ACC112 (cell line): ENCODE data around the gene RAB40A.
"Not testable (repeated sequence)": the region's sequence is repeated elsewhere in the genome, so short reads cannot be mapped to it uniquely, and the experiment has no call there.

ENCODE experiments used
- H2AFZ ChIP-seq: fragments of 200-600 bp; sonication (generic); one replicate; pipeline ENCODE4 v1.6.0; 2017; ENCODE audit warnings: antibody characterized with exemption, low read length; ENCODE audit not compliant: unreplicated experiment
- H3K27ac ChIP-seq: fragments of 200-600 bp; sonication (generic); 2 replicates; pipeline ENCODE4 v1.5.1; 2014; ENCODE audit warnings: low read depth, mild to moderate bottlenecking, antibody characterized with exemption, low read length, moderate library complexity
- H3K27me3 ChIP-seq: fragments of 200-600 bp; sonication (generic); 2 replicates; pipeline ENCODE4 v1.6.1; 2014; ENCODE audit warnings: mild to moderate bottlenecking, antibody characterized with exemption, low read length, moderate library complexity, mixed read lengths; ENCODE audit not compliant: insufficient read depth
- H3K36me3 ChIP-seq: fragments of 200-600 bp; sonication (generic); 2 replicates; pipeline ENCODE4 v1.6.1; 2016; ENCODE audit warnings: mild to moderate bottlenecking, antibody characterized with exemption, low read length, moderate library complexity, mixed read lengths; ENCODE audit not compliant: insufficient read depth
- H3K4me1 ChIP-seq: fragments of 200-600 bp; sonication (generic); one replicate; pipeline ENCODE4 v1.6.1; 2016; ENCODE audit warnings: low read length, mixed read lengths; ENCODE audit not compliant: insufficient read depth, unreplicated experiment, control insufficient read depth
- H3K4me3 ChIP-seq: fragments of 200-600 bp; sonication (generic); 2 replicates; pipeline ENCODE4 v1.5.1; 2014; ENCODE audit warnings: mild to moderate bottlenecking, low read depth, low read length
- H3K79me2 ChIP-seq: fragments of 200-600 bp; sonication (generic); one replicate; pipeline ENCODE4 v1.6.0; 2016; ENCODE audit warnings: low read length; ENCODE audit not compliant: control insufficient read depth, unreplicated experiment, insufficient read depth

RAB40A gene

DNA sequence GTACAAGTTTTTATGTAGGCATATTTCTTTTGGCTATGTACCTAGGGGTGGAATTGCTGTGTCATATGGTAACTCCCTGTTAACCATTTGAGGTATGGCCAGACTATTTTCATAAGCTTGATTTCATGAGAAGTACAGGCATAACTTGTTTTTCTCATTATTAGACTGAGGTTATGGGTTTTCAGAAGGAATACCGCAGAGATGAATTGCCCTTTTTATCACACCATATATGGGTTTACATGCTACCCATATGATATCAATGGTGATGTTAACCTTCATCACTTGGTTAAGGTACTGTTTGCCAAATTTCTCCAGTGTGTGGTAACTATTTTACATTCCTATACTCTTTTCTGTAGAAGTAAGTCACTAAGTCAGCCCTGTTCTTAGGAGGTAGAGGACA is 23.5 kb downstream of the RAB40A start:
- H3K4me3 ChIP-seq, result no peak overlapping the region
- H2AFZ ChIP-seq, result no peak overlapping the region
- H3K27me3 ChIP-seq, result no peaks in the 10 kb centered on the region
- no peaks in the 10 kb centered on the region for H3K36me3 ChIP-seq
- no peaks in the 10 kb centered on the region for H3K4me1 ChIP-seq
- no peaks in the 10 kb centered on the region for H3K79me2 ChIP-seq
- H3K27ac ChIP-seq, result no peak overlapping the region

DNA sequence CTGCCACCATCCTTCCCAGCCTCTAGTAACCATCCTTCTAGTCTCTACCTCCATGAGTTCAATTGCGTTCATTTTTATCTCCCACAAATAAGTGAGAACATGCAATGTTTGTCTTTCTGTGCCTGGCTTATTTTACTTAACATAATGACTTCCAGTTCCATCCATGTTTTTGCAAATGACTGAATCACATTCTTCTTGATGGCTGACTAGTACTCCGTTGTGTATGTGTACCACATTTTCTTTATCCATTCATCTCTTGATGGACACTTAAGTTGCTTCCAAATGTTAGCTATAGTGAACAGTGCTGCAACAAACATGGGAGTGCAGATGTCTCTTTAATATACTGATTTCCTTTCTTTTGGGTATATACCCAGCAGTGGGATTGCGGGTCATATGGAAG is 25.7 kb downstream of the RAB40A start:
- H3K27ac ChIP-seq, H3K79me2 ChIP-seq, H2AFZ ChIP-seq, H3K27me3 ChIP-seq, H3K36me3 ChIP-seq, H3K4me1 ChIP-seq, H3K4me3 ChIP-seq: not testable (repeated sequence)

DNA sequence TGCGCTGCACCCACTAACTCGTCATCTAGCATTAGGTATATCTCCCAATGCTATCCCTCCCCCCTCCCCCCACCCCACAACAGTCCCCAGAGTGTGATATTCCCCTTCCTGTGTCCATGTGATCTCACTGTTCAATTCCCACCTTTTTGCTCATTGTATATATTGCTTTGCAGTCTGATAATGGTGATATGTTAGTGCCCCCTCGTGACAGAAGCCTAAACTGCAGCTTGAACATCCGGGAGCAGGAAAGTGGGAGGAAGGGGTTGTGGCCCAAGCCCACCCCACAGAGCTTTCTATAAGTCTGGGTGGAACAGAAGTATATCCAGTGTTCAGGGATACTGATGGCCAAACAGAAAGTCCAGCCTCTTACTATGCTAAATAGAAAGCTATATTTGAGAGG is 29.6 kb downstream of the RAB40A start:
- not testable (repeated sequence) for H3K79me2 ChIP-seq, H3K36me3 ChIP-seq, H3K27me3 ChIP-seq, H3K27ac ChIP-seq, H3K4me3 ChIP-seq, H3K4me1 ChIP-seq, H2AFZ ChIP-seq

DNA sequence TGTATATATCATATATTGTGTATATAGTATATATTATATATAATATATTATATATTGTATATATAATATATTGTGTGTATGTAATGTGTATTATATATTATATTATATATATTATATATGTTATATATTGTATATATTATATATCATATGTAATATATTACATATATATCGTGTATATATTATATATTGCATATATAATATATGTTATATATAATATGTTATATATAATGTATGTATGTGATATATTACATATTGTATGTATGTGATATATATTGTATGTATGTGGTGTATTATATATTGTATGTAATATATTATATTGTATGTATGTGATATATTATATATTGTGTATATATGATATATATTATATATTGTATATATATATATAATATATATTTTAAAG is 30.5 kb downstream of the RAB40A start:
- H3K27me3 ChIP-seq, result no peaks in the 10 kb centered on the region
- H3K4me1 ChIP-seq, result no peaks in the 10 kb centered on the region
- H3K79me2 ChIP-seq, result no peaks in the 10 kb centered on the region
- no peaks in the 10 kb centered on the region for H3K36me3 ChIP-seq
- H3K27ac ChIP-seq, result no peak overlapping the region
- H3K4me3 ChIP-seq, result no peak overlapping the region
- H2AFZ ChIP-seq, result no peak overlapping the region

DNA sequence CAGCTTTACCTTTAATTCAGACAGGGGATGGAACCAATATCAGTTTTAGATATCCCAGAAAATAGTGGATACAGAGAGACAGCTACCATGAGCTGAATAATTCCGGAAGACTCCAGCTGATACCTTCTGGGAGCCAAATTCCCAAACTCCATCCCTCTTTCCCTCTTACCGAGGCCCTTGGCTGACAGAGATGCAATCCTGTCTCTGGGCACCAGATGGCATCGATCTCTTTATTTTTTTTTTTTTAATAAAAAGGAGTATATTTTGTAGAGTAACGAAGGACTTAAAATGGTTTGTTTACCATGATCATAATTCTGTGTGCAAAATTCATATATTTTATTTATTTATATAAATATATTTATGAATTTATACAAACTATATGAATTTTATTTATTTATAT is 31.0 kb downstream of the RAB40A start:
- Histone ChIP-seq H3K27ac (no peak overlapping the region), H3K27me3 (no peaks in the 10 kb centered on the region), H3K36me3 (no peaks in the 10 kb centered on the region), H3K4me3 (no peak overlapping the region), H3K4me1 (no peaks in the 10 kb centered on the region), H2AFZ (no peak overlapping the region), H3K79me2 (no peaks in the 10 kb centered on the region)

DNA sequence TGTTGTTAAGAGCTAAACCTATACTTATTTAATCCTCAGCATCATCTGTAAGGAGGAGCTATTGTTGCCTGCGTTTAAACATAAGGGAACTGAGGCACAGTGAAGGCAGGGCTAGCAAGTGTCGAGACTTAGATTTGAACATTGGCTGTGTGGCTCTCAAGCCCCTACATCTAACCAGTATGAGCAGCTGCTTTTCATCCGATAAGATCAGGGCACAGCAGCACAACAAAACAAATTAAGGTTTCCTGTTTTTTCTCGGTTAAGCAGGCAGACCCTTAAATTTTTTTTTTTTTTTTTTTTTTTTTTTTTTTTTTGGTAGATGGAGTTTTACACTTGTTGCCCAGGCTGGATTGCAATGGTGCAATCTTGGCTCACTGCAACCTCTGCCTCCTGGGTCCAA is 35.6 kb downstream of the RAB40A start:
- no peaks in the 10 kb centered on the region for H3K4me1 ChIP-seq
- no peak overlapping the region for H2AFZ ChIP-seq
- no peak overlapping the region for H3K27ac ChIP-seq
- H3K4me3 ChIP-seq, result no peak overlapping the region
- H3K79me2 ChIP-seq, result no peaks in the 10 kb centered on the region
- no peaks in the 10 kb centered on the region for H3K36me3 ChIP-seq
- no peaks in the 10 kb centered on the region for H3K27me3 ChIP-seq

DNA sequence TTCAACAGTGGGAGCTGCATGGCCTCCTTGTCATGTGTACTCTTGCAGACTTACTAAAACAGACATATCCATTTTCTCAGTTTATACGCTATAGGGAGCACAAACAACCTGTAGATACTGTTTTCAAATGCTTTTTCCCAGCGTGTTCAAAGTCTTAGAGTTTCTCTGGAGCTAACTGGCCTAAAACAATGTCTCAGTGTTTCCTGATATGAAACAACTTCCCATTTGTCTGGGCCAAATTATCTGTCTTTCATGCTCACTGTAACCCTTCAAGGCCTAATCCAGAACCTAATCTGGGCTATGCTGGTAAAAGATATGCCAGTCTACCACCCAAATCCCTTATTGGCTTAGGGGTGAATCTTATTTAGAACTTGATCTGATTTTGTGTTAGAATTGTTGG is 38.8 kb downstream of the RAB40A start:
- Histone ChIP-seq H2AFZ (no peak overlapping the region), H3K27me3 (no peaks in the 10 kb centered on the region), H3K79me2 (no peaks in the 10 kb centered on the region), H3K27ac (no peak overlapping the region), H3K36me3 (no peaks in the 10 kb centered on the region), H3K4me1 (peaks cover under 1% of the 10 kb centered on the region), H3K4me3 (no peak overlapping the region)

DNA sequence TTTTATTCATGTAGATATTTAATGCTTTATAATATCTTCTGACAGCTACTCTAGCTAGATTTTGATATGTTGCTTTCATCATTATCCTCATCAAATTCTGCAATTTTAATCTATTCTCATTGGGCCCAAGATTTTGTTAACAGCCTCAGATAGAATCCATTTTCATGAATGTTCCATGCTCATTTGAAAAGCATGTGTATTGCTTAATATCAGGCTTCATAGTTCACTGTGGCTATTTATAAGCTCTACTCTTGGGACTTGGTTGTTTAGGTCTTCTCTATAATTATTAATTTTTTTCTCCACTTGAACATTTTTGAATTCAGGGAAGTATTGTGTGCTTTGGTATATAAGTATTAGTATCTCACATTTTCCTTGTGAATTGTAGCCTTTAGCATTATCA is 41.8 kb downstream of the RAB40A start:
- no peak overlapping the region for H3K4me3 ChIP-seq
- H3K36me3 ChIP-seq, result no peaks in the 10 kb centered on the region
- H3K27me3 ChIP-seq, result no peaks in the 10 kb centered on the region
- H3K79me2 ChIP-seq, result no peaks in the 10 kb centered on the region
- H2AFZ ChIP-seq, result no peak overlapping the region
- no peak overlapping the region for H3K27ac ChIP-seq
- peaks cover 6% of the 10 kb centered on the region for H3K4me1 ChIP-seq

DNA sequence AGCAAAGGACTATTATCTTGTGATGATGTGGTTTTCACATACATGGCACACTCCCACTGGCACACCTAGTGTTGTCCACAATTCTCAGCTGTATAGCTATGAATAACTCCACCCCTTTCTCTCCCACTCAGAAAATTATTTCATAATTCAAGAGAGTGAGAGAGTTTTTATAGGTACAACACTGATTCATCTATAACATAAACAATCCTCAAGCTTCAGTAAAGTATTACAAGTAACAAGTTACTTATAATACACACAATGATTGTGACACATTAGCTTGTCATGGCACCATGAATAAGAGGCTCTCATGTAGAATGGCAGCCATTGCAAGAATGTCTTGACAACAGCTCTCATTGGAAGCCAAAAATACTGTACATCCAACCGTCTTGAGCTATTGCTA is 43.9 kb downstream of the RAB40A start:
- peaks cover 6% of the 10 kb centered on the region for H3K4me1 ChIP-seq
- H2AFZ ChIP-seq, result no peak overlapping the region
- H3K36me3 ChIP-seq, result no peaks in the 10 kb centered on the region
- H3K4me3 ChIP-seq, result no peak overlapping the region
- no peaks in the 10 kb centered on the region for H3K79me2 ChIP-seq
- H3K27ac ChIP-seq, result 0 out of 2 replicates have a peak overlapping the region, but pooled peaks have one; percentile 19
- no peaks in the 10 kb centered on the region for H3K27me3 ChIP-seq

DNA sequence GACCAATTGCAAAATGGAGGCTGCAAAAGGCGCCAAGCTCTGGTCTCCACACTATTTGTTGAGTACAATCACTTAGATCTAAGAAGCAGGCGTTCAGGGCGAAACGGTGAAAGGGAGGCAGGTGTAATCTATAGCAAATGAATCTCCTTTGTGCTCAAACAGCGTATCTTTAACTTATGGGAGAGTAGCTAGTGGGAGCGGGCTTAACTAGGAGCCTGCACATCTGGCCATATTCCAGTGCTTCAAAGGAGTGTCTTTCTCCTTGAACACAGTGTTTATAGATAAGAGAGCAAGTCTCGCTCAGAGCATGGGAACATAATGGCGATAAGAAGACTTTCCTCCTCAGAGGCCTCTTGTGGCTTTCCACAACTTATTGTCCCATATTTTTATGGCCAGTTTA is 49.3 kb downstream of the RAB40A start:
- H2AFZ ChIP-seq, H3K79me2 ChIP-seq, H3K27ac ChIP-seq, H3K4me1 ChIP-seq, H3K27me3 ChIP-seq, H3K36me3 ChIP-seq, H3K4me3 ChIP-seq: not testable (repeated sequence)

DNA sequence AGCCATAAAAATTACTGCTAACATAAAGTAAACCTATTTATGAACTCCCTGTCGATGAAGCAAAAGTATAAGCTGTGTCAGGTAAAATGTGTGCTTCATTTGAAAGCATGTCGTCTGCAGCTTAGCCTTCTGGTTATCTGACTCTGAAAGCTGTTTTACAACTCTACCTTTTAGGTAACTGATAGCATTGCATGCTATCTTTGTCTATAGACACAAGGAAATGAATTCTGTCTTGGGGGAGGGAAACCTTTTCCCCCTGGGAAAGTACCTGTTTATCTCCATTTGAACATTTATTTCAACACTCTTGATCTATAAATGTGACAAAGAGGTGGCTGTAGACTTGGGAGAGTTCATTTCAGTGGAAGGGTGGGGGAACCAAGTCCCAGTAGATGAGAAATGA is 51.4 kb downstream of the RAB40A start:
- Histone ChIP-seq H3K79me2 (no peaks in the 10 kb centered on the region), H3K4me3 (no peak overlapping the region), H2AFZ (no peak overlapping the region), H3K4me1 (peaks cover 3% of the 10 kb centered on the region), H3K27me3 (no peaks in the 10 kb centered on the region), H3K27ac (no peak overlapping the region), H3K36me3 (no peaks in the 10 kb centered on the region)

DNA sequence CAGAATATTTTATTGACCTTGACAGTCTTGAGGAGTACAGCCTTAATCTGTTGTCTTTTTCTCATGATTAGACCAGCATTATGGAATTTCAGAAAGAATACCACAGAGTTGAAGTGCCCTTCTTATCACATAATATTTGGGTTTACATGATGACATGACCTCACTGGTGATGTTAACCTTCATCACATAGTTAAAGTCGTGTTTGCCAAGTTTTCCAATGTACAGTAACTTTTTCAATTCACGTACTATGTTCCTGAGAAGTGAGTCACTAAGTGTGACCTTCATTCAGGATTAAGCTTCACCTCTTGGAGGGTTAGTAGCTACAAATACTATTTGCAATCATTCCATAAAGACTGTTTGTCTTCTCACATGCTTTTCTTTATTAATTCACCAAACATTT is 52.1 kb downstream of the RAB40A start:
- Histone ChIP-seq H3K36me3 (no peaks in the 10 kb centered on the region), H3K27ac (no peak overlapping the region; the same call in 1 of the 2 replicates), H3K4me1 (peaks cover 6% of the 10 kb centered on the region), H3K27me3 (no peaks in the 10 kb centered on the region), H2AFZ (no peak overlapping the region), H3K4me3 (no peak overlapping the region), H3K79me2 (no peaks in the 10 kb centered on the region)
